Stimulated activated effector memory CD8-positive, alpha-beta T cell treated with anti-CD3 and anti-CD28 coated beads, Interleukin-12 subunit alpha, Interleukin-12 subunit beta, amount 100 ng/mL, for 72 hours (primary cell): ENCODE measurements around the gene CAMK2G.
A peak's percentile ranks its signal among the peaks of the same experiment; 100 is the strongest.
"Not testable (repeated sequence)": the region's sequence is repeated elsewhere in the genome, so short reads cannot be mapped to it uniquely, and the experiment has no call there.

Experiments
- ATAC-seq: fragments of 150-1000 bp; cut with Tn5 transposase; 2 replicates; pipeline ENCODE4 v1.10.0; 2021
- DNase-seq, 2 donors: peaks; one replicate each; pipeline ENCODE4 v3.0.0; 2021 to 2022; ENCODE audit warnings: low spot score in 2 of 2
- H3K27ac Mint-ChIP-seq: one replicate; pipeline ENCODE4 v1.8.0; 2022; ENCODE audit warnings: mild to moderate bottlenecking, mixed read lengths
- H3K36me3 Mint-ChIP-seq: one replicate; pipeline ENCODE4 v1.8.0; 2022; ENCODE audit warnings: mild to moderate bottlenecking, mixed read lengths
- H3K4me1 Mint-ChIP-seq: one replicate; pipeline ENCODE4 v1.8.0; 2022; ENCODE audit warnings: mixed read lengths
- H3K4me3 Mint-ChIP-seq: one replicate; pipeline ENCODE4 v1.8.0; 2022; ENCODE audit warnings: mild to moderate bottlenecking, mixed read lengths
- H3K9me3 Mint-ChIP-seq: one replicate; pipeline ENCODE4 v1.8.0; 2022; ENCODE audit warnings: mixed read lengths

The CAMK2G gene

DNA sequence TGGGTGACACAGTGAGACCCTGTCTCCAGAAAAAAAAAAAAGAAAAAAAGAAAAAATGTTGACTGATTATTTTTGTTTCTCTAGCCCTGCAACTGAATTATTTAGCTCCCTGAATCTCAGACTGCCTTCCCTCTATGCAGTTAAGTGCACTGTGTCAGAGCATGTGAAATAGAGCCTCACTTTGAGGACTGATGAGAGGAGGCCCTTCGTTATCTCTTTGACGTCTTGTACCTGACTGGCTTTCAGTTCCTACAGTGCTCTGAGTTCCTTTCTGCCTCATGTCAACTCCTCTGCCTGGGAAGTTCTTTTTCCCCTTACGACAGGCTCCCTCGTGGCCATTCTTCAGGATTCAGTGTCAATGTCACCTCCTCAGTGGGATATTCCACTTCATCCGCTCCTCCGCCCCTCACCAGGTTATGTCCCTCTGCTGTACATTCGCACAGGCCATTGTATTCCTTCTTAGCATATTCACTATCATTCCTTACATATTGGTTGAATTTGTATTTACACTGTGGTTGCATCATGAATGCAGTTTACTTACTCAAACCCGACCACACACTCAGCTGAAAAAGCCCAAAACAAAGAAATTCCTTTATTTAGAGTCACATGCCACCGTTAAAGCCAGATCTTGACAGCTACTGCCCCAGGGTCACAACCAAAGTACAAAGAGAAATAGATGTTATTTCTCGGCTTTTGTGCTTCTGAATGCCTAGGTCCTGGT lies 18.1 kb upstream of the CAMK2G start:
- Mint-ChIP-seq H3K9me3 (no peaks in the 10 kb centered on the region), H3K4me1 (peaks cover 38% of the 10 kb centered on the region), H3K36me3 (no peaks in the 10 kb centered on the region), H3K27ac (no peak overlapping the region), H3K4me3 (no peak overlapping the region)
- ATAC-seq (no peak), DNase-seq (no peak)

DNA sequence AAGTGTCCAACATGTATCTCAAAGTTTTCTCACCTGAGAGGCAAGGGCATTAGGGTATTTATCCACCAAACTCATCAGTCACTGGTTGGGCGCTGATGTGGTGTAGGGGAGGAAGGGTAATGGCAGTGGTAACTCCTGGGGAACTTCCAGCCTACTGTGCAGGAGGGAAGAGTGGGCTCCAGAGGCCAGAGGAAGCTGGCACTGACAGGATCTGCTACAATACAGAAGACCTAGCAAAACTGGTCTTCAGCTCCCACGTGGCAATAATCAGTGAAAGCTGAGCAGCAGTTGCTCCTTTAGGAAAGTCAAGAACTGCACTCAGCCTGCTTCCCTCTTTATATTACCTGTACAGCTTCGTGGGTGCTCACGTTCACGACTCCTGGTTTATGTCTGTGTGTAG lies 17.2 kb upstream of the CAMK2G start:
- H3K4me3 Mint-ChIP-seq: no peak overlapping the region
- H3K27ac Mint-ChIP-seq: no peak overlapping the region
- H3K36me3 Mint-ChIP-seq: no peaks in the 10 kb centered on the region
- no peaks in the 10 kb centered on the region for H3K9me3 Mint-ChIP-seq
- peaks cover 43% of the 10 kb centered on the region for H3K4me1 Mint-ChIP-seq
- ATAC-seq (no peak), DNase-seq (no peak)

DNA sequence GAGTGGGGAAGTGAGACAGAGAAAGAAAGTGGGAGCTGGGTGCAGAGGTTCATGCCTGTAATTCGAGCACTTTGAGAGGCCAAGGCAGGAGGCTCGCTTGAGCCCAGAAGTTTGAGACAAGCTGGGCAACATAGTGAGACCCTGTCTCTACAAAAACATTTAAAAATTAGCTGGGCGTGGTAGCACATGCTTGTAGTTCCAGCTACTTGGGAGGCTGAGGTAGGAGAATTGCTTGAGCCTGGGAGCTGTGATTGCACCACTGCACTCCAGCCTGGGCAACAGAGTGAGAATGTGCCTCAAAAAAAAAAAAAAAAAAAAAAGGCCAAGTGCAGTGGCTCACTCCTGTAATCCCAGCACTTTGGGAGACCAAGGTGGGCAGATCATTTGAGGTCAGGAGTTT lies 16.5 kb upstream of the CAMK2G start:
- H3K9me3 Mint-ChIP-seq, ATAC-seq, DNase-seq, H3K36me3 Mint-ChIP-seq, H3K27ac Mint-ChIP-seq, H3K4me3 Mint-ChIP-seq: not testable (repeated sequence)
- H3K4me1 Mint-ChIP-seq: peaks cover 50% of the 10 kb centered on the region

DNA sequence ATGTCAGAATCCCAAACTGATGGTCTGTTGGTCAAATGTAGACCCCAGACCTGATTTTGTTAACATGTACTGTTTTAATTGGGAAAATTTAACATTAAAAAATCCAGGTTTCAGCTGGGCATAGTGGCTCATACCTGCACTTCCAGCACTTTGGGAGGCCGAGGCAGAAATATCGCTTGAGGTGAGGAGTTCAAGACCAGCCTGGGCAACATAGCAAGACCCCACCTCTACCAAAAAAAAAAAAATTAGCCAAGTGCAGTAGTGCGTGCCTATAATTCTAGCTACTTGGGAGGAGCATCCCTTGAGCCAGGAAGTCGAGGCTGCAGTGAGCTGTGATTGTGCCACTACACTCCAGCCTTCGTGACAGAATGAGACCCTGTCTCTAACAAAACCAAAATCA lies 15.9 kb upstream of the CAMK2G start:
- H3K9me3 Mint-ChIP-seq: no peaks in the 10 kb centered on the region
- ATAC-seq (no peak), DNase-seq (no peak)
- H3K36me3 Mint-ChIP-seq: no peaks in the 10 kb centered on the region
- no peak overlapping the region for H3K27ac Mint-ChIP-seq
- H3K4me1 Mint-ChIP-seq: peaks cover 47% of the 10 kb centered on the region
- no peak overlapping the region for H3K4me3 Mint-ChIP-seq

DNA sequence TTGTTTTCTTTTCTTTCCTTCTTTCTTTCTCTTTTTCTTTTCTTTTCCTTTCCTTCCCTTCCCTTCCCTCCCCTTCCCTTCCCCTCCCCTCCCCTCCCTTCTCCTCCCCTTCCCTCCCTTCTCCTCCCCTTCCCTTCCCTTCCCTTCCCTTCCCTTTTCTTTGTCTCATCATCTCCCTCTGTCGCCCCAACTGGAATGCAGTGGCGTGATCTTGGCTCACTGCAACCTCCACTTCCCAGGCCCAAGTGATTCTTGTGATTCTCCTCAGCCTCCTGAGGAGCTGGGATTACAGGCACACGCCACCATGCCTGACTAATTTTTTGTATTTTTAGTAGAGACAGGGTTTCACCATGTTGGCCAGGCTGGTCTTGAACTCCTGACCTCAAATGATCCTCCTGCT lies 15.1 kb upstream of the CAMK2G start:
- H3K36me3 Mint-ChIP-seq, ATAC-seq, H3K4me3 Mint-ChIP-seq, H3K9me3 Mint-ChIP-seq, DNase-seq: not testable (repeated sequence)
- Mint-ChIP-seq H3K4me1 (peaks cover 40% of the 10 kb centered on the region), H3K27ac (peak overlapping the region; percentile 32)

DNA sequence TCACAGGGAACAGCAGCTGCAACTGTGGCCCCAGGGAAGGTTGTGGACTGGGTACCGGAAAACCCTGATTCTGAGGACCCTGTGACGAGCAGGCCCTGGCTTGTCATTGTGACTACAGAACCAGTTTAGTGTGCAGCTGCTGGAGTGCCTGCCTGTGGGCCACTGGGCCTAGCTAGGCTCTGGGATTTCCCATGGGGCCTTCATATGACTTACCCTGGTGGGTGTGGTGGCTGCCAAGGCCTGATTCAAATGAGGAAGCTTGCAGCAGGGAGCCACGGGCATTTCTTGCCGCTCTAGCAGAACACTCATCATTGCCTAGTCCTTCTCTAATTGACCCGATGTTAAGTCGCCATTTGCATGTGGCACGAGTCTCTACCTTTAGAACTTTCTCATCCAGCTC lies 14.7 kb upstream of the CAMK2G start:
- Mint-ChIP-seq H3K4me1 (peaks cover 36% of the 10 kb centered on the region), H3K36me3 (no peaks in the 10 kb centered on the region), H3K9me3 (no peaks in the 10 kb centered on the region), H3K27ac (no peak overlapping the region), H3K4me3 (no peak overlapping the region)
- peak; percentile 94 for ATAC-seq
- DNase-seq: peak in 1 of 2 donors; percentile 25

DNA sequence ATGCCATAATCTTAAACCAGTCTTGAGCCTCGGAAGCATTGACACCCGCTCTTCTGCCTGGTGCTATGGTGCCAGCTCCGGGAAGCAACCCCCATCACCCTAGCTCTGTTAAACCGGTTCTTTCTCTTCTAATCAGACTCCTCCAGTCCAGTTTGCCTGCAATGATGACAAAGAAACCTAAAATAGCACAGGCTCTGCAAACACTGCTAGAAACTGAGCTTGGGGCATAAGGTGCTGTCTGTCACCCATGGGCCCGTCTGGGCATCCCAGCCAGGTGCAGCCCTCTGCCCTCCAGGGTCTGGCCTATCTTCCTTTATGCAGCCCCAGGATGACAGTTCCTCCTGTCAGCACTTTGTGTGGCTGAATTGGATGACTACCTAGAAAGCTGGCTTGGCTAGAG lies 14.2 kb upstream of the CAMK2G start:
- Mint-ChIP-seq H3K27ac (no peak overlapping the region), H3K4me1 (peaks cover 31% of the 10 kb centered on the region), H3K9me3 (no peaks in the 10 kb centered on the region), H3K36me3 (no peaks in the 10 kb centered on the region), H3K4me3 (no peak overlapping the region)
- ATAC-seq: no peak
- no peak for DNase-seq

DNA sequence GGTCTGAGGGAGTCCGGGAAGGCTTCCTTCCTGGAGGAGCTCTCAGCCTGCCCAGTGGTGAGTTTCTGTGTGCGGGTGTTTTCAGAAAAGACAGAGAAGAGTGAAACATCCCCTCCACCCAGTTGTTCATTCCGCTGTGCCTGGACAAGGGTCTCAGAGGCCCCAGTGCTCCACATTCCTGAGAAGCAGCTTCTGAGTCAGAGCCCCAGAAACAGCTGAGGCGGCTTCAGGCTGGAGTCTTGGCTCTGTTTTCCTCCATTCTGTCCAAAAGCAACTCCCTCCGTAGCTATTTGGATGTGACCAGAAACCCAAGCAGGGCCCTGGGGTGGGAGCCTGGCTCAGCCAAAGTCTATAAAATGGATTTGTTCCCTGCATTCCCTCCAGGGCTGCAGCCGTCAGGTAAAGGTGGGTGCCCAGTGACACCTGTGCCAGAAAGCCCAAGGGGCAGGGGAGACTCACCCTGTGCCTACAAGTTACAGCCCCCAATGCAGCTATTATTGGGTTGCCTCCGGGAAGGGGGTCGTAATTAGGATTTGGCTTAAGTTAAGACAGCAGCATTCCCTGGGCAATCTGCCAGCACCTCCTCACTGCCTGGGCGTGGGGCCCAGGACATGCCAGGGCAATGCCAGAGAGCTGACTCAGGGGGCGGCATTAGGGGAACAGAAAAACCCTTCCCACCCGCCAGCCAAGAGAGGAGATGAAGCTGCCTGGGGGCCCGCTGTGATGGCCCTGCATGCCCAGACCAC lies 13.1 kb upstream of the CAMK2G start:
- ATAC-seq (no peak), DNase-seq (no peak)
- H3K9me3 Mint-ChIP-seq: no peaks in the 10 kb centered on the region
- H3K36me3 Mint-ChIP-seq: no peaks in the 10 kb centered on the region
- peak overlapping the region; percentile 21 for H3K27ac Mint-ChIP-seq
- H3K4me3 Mint-ChIP-seq: no peak overlapping the region
- peaks cover 26% of the 10 kb centered on the region for H3K4me1 Mint-ChIP-seq

DNA sequence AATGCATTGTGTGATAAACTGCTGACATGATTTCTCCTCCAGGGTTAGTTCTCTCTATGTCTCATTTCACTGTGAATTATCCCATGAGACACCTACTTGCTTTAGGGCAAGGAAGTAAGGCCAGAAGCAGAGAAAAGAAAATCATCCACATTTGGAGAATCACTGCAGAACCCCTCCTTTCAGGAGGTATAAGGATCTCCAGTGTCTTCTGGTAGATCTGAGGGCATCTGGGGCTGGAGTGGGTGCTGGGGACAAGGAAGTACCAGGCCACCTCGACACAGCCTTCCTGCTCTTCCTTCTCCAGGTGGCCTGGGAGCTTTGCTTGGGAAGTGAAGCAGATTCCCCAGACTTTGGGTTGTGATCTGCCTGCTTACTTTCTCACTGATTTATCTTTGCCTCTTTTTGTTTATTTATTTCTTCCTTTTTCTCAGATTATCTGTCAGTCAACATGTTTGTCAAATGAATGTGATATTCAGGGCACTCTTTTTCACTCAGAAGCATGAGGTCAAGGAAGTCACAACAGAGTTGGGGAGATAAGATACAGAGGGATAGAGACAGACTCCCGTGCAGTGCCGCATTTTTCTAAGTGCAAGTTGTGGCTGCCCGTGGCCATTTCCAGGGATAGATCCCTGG lies 12.4 kb upstream of the CAMK2G start:
- H3K4me1 Mint-ChIP-seq: peaks cover 26% of the 10 kb centered on the region
- H3K36me3 Mint-ChIP-seq: no peaks in the 10 kb centered on the region
- peak overlapping the region; percentile 21 for H3K27ac Mint-ChIP-seq
- no peak overlapping the region for H3K4me3 Mint-ChIP-seq
- ATAC-seq (no peak), DNase-seq (no peak)
- H3K9me3 Mint-ChIP-seq: no peaks in the 10 kb centered on the region

DNA sequence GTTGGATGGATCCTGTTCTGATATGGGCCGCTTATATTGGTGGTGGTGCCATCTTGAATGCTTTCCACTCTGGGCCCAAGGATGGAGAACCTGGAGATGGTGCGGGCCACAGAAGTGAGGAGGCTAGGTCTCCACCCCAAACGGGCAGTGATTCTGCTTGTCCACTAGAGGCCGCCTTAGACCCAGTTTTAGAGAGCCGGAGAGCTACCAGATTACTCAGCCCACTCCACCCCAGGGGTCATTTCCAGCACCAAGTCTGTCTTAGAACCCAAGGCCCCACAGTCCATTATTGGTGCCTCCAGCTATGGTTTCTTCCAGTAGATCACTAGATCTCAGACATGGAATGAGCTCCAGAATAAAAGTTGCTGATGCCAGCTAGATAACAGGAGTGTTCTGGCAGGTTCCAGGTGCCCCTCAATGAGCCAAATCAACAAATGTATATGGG lies 11.8 kb upstream of the CAMK2G start:
- Mint-ChIP-seq H3K4me1 (peaks cover 26% of the 10 kb centered on the region), H3K27ac (peak overlapping the region; percentile 21), H3K9me3 (no peaks in the 10 kb centered on the region), H3K4me3 (no peak overlapping the region), H3K36me3 (no peaks in the 10 kb centered on the region)
- ATAC-seq: peak; percentile 89
- DNase-seq: peak; percentile 53 to 83

DNA sequence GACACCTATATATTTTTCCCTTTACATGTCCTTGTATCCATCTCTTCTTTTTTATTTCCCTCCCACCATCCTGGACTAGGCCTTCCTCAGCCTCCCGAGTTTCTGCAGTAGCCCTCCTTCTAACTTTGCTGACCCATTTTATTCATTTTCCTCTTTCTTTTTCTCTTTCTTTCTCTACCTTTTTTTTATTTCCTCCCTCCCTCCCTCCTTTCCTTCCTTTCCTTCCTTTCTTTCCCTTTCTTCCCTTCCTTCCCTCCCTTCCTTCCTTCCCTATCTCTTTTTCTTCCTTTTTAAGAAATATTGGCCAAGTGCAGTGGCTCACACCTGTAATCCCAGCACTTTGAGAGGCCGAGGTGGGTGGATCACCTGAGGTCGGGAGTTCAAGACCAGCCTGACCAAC lies 9.7 kb upstream of the CAMK2G start:
- no peak for DNase-seq
- Mint-ChIP-seq H3K9me3 (no peaks in the 10 kb centered on the region), H3K36me3 (peaks cover 3% of the 10 kb centered on the region), H3K4me1 (peaks cover 40% of the 10 kb centered on the region), H3K27ac (no peak overlapping the region), H3K4me3 (no peak overlapping the region)
- ATAC-seq: no peak

DNA sequence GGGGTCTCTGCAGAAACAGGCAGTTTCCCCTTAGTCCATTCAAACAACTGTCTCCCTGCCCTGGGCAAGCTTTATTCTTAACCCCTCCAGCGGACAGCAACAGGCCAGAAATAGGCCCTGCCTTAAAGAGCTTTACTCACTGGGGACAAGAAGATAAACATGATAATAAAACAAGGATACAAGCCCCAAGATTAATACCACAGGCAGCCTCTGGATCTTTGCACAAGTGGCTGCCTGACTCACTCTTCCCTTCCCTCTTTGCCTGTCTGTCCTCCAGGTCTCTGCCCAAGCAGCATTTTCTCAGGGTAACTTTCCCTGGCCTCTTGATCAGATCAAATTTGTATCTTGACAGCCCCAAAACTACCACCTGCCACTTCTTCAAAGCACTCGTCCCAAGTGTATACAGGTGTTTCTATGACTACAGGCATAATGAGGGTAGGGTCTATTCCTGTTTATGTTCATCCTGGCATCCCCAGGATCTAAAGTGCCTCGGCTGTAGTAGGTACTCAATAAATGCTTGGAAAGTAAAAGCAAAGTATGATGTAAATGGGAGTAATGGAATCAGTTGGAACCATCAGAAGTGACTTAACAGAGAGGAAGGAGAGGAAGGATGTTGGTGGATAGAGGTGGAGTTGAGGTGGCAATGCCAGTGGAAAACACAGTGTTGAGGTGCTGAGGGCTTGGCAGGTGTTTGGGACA lies 7.0 kb upstream of the CAMK2G start:
- Mint-ChIP-seq H3K4me1 (peaks cover 36% of the 10 kb centered on the region), H3K27ac (peak overlapping the region; percentile 52), H3K4me3 (no peak overlapping the region), H3K9me3 (no peaks in the 10 kb centered on the region), H3K36me3 (peaks cover 6% of the 10 kb centered on the region)
- DNase-seq (no peak), ATAC-seq (no peak)

DNA sequence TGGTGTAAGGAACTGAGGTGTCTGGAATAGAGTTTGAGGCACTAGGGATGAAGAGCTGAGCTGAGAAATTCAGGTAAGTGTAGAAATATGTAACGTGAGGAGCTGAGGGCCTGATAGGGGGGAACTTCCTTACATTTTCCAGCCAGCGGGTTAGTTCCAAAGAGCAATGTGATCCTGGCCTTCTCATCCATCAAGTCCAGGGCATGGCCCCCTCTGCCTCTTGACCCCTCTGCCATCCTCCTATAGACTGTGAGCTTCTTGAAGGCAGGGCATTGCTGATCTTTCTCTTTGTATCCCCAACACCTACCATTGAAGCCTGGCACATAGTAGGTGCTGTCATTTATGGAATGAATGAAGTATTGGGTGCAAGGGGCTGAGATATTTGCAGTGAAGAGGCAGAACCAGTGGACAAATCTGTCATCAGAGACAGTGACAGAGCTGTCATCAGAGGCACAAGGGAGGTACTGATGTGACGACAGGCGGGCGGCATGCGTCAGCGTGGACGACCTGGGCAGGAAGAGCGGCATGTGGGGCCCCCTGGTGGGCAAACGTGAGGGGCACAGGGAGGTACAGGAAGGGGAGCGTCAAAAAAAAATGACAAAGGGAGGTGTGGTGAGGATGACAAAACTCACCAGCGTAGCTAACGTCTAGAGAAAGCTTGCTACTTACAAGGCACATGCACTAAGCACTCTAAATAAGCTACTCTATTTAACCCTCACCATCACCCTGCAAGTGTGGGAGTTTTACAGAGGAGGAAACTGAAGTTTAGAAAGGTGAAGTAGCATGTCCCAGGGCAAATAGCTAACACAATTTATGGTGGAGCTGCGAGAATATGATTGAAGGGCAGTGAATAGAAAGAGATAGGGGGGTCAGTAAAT lies 5.2 kb upstream of the CAMK2G start:
- Mint-ChIP-seq H3K36me3 (peaks cover 6% of the 10 kb centered on the region), H3K9me3 (no peaks in the 10 kb centered on the region), H3K4me1 (peaks cover 43% of the 10 kb centered on the region), H3K27ac (no peak overlapping the region), H3K4me3 (no peak overlapping the region)
- peak; percentile 99 for ATAC-seq
- peak; percentile 86 to 94 for DNase-seq

DNA sequence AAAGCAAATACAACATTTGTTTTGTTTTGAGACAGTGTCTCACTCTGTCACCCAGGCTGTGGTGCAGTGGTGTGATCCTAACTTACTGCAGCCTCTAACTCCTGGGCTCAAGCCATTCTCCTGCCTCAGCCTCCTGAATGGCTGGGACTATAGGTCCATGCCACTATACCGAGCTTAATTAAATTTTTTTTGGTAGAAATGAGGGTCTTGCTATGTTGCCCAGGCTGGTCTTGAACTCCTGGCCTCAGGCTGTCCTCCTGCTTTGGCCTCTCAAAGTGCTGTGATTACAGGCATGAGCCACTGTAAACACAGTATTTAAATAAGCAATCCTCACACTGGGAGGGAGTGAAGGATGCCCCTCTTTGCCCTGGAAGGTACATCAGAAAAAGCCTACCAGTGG lies 4.0 kb upstream of the CAMK2G start:
- no peaks in the 10 kb centered on the region for H3K9me3 Mint-ChIP-seq
- H3K4me1 Mint-ChIP-seq: peaks cover 43% of the 10 kb centered on the region
- no peak overlapping the region for H3K4me3 Mint-ChIP-seq
- ATAC-seq (no peak), DNase-seq (no peak)
- H3K27ac Mint-ChIP-seq: no peak overlapping the region
- peaks cover 6% of the 10 kb centered on the region for H3K36me3 Mint-ChIP-seq
